Uterus (tissue), 4 donors: ENCODE results near the gene HCST. TPM values are rescaled to one million over a fixed set of nuclear protein-coding genes. Genes with fewer than 3 reads are reported as not detected.
"Not testable (repeated sequence)": the region's sequence is repeated elsewhere in the genome, so short reads cannot be mapped to it uniquely, and the experiment has no call there.

Experiments
- DNase-seq, 2 donors: peaks; one replicate each; pipeline ENCODE4 v3.0.0-alpha.2; 2019 to 2020
- H3K27ac ChIP-seq, 2 donors: fragments of 200-600 bp; sonication (generic); 1 replicate in 1 of 2; 2 replicates in 1 of 2; pipeline ENCODE4 v1.5.1; 2016 to 2018
- H3K27me3 ChIP-seq, 2 donors: fragments of 200-600 bp; sonication (generic); one replicate each; pipeline ENCODE4 v1.5.1; 2018 to 2019; ENCODE audit warnings: control low read depth in 1 of 2
- H3K36me3 ChIP-seq, 2 donors: fragments of 200-600 bp; sonication (generic); one replicate each; pipeline ENCODE4 v1.5.1; 2019; ENCODE audit warnings: control low read depth in 1 of 2
- H3K4me1 ChIP-seq, 2 donors: fragments of 200-600 bp; sonication (generic); one replicate each; pipeline ENCODE4 v1.5.1; 2018 to 2019; ENCODE audit warnings: control low read depth in 1 of 2
- H3K4me3 ChIP-seq, 2 donors: fragments of 200-600 bp; sonication (generic); 1 replicate in 1 of 2; 2 replicates in 1 of 2; pipeline ENCODE4 v1.5.1; 2018 to 2019; ENCODE audit warnings: mild to moderate bottlenecking in 1 of 2
- H3K9me3 ChIP-seq, 2 donors: fragments of 200-600 bp; sonication (generic); one replicate each; pipeline ENCODE4 v1.5.1; 2019; ENCODE audit warnings: control low read depth in 1 of 2
- POLR2A ChIP-seq, 2 donors: fragments of 450-650 bp; IDR thresholded peaks; one replicate each; pipeline ENCODE4 v1.6.1; 2016; ENCODE audit warnings: antibody characterized with exemption in 2 of 2, mild to moderate bottlenecking in 1 of 2, moderate library complexity in 1 of 2
- intact Hi-C: fragments of 100-400 bp; cut with DNase I; formaldehyde crosslinking; loops from one replicate; pipeline ENCODE4 v1.15.1; 2023; ENCODE audit warnings: low total_unique reads
- total RNA-seq, 4 donors: library from RNA; depleted of rRNA in 3 of 4; stranded (reverse); fragments of >200 nt in 3 of 4; gene quantifications; one replicate each; pipeline versions ENCODE4 v1.1.0 to v1.2.4, GENCODE V29; 2014 to 2023
- TF ChIP-seq, protein P1 (sequence below), 4 experiments: fragments of 200-600 bp in 2 of 4; fragments of 450-650 bp in 2 of 4; sonication (generic) in 2 of 4; IDR thresholded peaks; one replicate each; pipeline ENCODE4 v1.5.1; 2016 to 2019; ENCODE audit warnings: antibody characterized with exemption in 4 of 4, mild to moderate bottlenecking in 2 of 4, moderate library complexity in 1 of 4
- donor health status: DM: yes; HTN: yes; CAD: no.

HCST gene
- total RNA-seq, 4 donors from 2014 or later = 1.6 to 47.1 (median 4.5) TPM; not detected in 1

DNA sequence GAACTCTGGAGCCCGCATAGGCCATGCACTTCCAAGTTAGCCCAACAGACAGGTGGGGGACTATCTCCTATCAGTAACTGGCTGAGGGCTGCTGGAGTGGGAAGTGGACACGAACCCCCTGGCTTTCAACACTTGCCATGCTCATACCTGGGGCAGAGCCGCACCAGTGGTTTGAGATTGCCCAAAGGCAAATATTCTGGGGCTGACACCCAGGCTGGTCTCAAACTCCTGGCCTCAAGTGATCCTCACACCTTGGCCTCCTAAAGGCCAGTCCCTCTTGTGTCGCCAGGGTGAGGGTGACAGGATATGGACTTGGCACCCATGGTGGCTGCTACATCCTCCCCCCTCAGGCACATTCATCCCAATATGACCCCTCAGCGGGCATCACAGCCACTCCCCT lies 15.1 kb upstream of the HCST start:
- Histone ChIP-seq H3K4me3 (no peak overlapping the region), H3K27ac (no peak overlapping the region), H3K36me3 (no peaks in the 10 kb centered on the region), H3K9me3 (no peaks in the 10 kb centered on the region), H3K4me1 (no peaks in the 10 kb centered on the region), H3K27me3 (no peaks in the 10 kb centered on the region)
- DNase-seq = no peak
- TF ChIP-seq, protein P1, sequence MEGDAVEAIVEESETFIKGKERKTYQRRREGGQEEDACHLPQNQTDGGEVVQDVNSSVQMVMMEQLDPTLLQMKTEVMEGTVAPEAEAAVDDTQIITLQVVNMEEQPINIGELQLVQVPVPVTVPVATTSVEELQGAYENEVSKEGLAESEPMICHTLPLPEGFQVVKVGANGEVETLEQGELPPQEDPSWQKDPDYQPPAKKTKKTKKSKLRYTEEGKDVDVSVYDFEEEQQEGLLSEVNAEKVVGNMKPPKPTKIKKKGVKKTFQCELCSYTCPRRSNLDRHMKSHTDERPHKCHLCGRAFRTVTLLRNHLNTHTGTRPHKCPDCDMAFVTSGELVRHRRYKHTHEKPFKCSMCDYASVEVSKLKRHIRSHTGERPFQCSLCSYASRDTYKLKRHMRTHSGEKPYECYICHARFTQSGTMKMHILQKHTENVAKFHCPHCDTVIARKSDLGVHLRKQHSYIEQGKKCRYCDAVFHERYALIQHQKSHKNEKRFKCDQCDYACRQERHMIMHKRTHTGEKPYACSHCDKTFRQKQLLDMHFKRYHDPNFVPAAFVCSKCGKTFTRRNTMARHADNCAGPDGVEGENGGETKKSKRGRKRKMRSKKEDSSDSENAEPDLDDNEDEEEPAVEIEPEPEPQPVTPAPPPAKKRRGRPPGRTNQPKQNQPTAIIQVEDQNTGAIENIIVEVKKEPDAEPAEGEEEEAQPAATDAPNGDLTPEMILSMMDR (IDR thresholded peaks at IDR 0.05) = no peak
- TF ChIP-seq POLR2A (IDR thresholded peaks at IDR 0.05) = no peak
- intact Hi-C loops = loop anchor here (10.0 kb wide), 1 partner anchor 48 kb away; the partner anchor contains the start of gene LRFN3

DNA sequence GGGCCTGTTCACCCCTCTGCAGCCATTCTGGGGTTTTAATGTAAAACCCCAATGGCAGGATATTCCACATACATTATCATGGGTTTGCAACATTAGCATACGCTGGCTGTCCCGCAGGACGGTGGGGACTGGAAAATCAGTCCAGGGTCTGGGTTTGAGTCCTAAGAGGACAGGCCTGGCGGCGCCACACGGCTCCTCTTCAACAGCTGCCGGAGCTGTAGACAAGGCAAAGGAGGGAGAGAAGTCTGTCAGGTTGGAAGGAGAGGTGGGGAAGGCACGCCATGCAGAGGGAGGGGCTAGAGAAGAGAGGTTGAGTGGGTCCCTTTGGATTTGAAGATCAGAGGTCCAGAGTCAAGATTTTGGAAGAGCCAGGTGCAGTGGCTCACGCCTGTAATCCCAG lies 13.9 kb upstream of the HCST start:
- no peaks in the 10 kb centered on the region for H3K9me3 ChIP-seq
- H3K4me1 ChIP-seq = no peaks in the 10 kb centered on the region
- intact Hi-C loops = loop anchor here (10.0 kb wide), 1 partner anchor 46 kb away; the partner anchor contains the start of gene LRFN3
- no peak for TF ChIP-seq POLR2A (IDR thresholded peaks at IDR 0.05)
- TF ChIP-seq, protein P1 (IDR thresholded peaks at IDR 0.05) = no peak
- no peak for DNase-seq
- no peaks in the 10 kb centered on the region for H3K27me3 ChIP-seq
- no peak overlapping the region for H3K4me3 ChIP-seq
- no peaks in the 10 kb centered on the region for H3K36me3 ChIP-seq
- H3K27ac ChIP-seq = no peak overlapping the region

DNA sequence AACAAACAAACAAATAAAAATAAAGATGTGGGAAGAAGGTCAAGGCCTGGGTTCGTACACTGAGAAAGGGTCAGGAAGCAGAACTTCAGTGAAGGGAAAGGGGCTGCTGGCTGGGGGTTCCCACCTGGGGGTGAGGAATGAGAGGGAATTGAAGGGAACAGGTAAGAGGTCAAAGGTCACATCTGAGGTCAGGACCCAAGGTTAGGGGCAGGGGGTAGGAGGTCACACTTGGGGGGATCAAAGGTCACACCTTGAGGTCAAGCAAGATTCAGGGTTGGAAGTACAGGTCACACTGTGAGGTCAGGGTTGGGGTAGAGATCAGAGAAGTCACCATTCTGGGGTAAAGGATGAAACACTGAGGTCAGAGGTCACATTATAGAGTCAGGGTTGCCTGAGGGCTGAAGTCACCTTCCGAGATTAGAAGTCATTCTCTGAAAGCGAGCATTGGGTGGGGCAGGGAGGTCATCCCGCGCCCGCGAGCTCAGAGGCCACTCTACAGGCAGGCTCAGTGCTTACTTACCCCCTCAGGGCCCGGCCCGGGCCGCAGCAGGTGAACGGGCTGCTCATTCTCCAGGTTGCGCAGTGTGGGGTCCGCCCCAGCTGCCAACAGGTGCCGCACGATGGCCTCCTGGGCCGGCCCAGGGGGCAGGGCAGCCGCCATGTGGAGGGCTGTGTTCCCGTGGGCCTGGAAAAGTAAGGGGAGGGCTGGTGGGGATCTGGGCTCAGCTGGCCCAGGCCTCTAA lies 12.8 kb upstream of the HCST start:
- Histone ChIP-seq H3K4me3 (no peak overlapping the region), H3K36me3 (no peaks in the 10 kb centered on the region), H3K27me3 (no peaks in the 10 kb centered on the region), H3K9me3 (no peaks in the 10 kb centered on the region), H3K27ac (no peak overlapping the region), H3K4me1 (no peaks in the 10 kb centered on the region)
- no peak for DNase-seq
- TF ChIP-seq POLR2A (IDR thresholded peaks at IDR 0.05) = no peak
- TF ChIP-seq, protein P1 (IDR thresholded peaks at IDR 0.05) = no peak
- intact Hi-C loops = loop anchor here (10.0 kb wide), 1 partner anchor 45 kb away; the partner anchor contains the start of gene LRFN3

GRCh38 chr19:35890113-35890650 lies 12.1 kb upstream of the HCST start:
- intact Hi-C loops = no loop called here
- Histone ChIP-seq H3K9me3 (no peaks in the 10 kb centered on the region), H3K4me3 (no peak overlapping the region), H3K27me3 (no peaks in the 10 kb centered on the region), H3K27ac (no peak overlapping the region), H3K36me3 (no peaks in the 10 kb centered on the region), H3K4me1 (no peaks in the 10 kb centered on the region)
- no peak for DNase-seq
- TF ChIP-seq, protein P1 (IDR thresholded peaks at IDR 0.05) = no peak
- no peak for TF ChIP-seq POLR2A (IDR thresholded peaks at IDR 0.05)

- intact Hi-C loops, H3K27ac ChIP-seq, H3K36me3 ChIP-seq, DNase-seq, H3K4me1 ChIP-seq, H3K4me3 ChIP-seq, H3K27me3 ChIP-seq, H3K9me3 ChIP-seq: not testable (repeated sequence)
These were observed 10.5 kb upstream of the HCST start for GRCh38 chr19:35891819-35892218.
